HG03575 (cell line): Measurements from ENCODE around the gene PTPN14.

Source experiments
- ATAC-seq: cut with Tn5 transposase; IDR thresholded peaks from one replicate; pipeline ENCODE4 v1.9.1; 2021; ENCODE audit not compliant: unreplicated experiment, insufficient number of reproducible peaks, low FRiP score; ENCODE audit errors: extremely low read depth

The PTPN14 gene

DNA sequence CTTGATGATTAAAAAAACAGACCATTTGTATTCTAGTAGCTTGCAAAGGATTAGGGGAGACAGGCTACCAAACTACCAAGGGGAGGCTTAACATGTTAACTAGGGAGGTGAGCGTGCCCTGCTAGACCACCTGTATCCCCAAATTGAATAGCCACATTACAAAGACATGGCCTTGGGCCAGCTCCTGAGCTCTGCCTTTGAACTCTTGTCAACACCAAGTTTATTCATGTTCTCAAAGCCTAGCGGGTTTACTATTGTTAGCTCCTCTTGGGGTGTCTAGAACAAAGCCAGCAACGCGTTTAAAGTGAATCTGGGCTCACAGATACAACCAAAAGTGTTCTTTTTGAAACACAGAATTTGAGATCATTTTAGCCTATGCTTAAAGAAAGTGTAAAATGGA, 234.1 kb downstream of the PTPN14 start:
- no peak for ATAC-seq

- no peak for ATAC-seq
Measured at GRCh38 chr1:214316593-214316992, 234.8 kb downstream of the PTPN14 start.

DNA sequence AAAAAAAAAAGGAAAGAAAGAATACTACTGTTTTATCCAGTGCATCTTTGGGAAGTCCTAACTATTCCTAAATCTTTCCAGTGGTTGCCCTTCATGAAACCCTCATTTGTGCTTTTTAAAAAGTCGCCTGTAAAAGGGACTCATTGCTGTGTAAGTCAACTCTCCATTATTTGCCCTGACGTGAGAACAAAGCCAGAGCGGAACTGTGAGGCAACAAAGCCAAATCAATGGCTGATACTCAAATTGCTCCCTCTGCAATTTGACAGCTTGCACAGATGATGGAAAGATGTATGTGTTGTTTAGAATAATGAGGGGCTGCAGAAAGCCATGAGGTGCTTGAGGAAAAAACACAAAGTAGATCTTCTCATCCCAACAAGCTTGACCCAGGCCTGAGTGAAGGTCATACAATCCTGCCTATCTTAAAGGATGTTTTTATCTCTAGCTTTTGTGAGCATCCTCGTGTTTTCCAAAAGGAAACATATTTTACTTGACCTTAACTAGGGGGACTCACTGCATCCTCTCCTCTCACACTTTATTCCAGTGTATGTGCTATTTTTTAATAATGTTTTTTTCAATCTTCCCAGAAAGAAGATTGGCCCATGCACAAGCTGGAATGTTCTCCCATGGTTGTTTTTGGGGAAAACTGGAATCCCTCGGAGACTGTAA, 237.1 kb downstream of the PTPN14 start:
- ATAC-seq = no peak

DNA sequence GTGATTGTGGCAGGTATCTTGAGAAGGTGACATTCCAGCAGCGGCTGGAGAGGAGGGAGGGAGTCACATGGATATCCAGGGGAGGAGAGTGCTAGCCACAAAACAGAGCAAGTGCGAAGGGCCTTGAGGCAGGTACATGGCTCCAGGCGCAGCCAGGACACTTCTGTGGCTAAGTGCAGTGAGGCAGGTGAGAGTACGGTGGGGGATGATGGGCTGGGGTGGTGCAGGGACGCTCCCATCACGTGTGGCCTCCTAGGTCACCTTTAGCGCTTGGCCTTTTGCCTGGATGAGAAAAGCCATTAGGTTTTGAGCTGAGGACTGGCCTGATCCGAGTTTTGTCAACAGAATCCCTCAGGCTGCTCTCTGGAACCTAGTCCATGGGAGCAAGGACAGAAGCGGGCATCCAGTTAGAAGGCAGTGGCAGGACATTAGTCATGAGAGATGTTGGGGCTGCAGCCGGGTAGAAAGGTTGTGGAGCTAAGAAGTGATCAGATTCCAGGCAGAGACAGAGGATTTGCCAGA, 238.8 kb downstream of the PTPN14 start:
- no peak for ATAC-seq

- ATAC-seq = no peak
Measured at GRCh38 chr1:214310777-214311690, 240.4 kb downstream of the PTPN14 start.

- ATAC-seq = peak; percentile 66
Measured at GRCh38 chr1:214310010-214310409, 241.4 kb downstream of the PTPN14 start.

- no peak for ATAC-seq
Measured at GRCh38 chr1:214306269-214306668, 245.1 kb downstream of the PTPN14 start.

DNA sequence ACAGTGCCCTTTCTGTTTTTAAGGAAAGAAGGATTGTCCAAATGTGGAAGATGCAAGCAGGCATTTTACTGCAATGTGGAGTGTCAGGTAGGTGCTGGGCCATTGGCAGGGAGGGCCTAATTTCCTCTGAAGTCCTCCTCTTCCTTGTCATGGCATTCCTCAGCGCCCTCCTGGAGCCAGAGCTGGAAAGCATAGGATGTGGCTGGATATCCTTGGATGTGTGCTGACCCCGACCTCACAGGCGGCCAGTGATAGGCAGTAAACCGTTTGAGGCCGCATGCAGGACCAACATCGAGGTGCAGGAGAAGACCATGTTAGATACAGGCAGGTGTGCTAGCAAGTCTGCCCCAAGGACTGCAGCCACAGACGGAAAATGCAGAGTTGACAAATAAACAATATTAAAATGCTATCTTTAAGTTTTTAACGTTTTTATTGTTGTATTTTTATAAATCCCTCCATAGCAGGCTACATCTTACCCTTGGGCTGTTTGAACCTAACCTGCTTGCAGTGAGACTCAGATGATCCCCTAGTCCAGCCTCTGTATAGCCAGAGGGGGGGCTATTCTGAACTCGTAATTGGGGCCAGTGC, 246.1 kb downstream of the PTPN14 start:
- ATAC-seq = no peak

DNA sequence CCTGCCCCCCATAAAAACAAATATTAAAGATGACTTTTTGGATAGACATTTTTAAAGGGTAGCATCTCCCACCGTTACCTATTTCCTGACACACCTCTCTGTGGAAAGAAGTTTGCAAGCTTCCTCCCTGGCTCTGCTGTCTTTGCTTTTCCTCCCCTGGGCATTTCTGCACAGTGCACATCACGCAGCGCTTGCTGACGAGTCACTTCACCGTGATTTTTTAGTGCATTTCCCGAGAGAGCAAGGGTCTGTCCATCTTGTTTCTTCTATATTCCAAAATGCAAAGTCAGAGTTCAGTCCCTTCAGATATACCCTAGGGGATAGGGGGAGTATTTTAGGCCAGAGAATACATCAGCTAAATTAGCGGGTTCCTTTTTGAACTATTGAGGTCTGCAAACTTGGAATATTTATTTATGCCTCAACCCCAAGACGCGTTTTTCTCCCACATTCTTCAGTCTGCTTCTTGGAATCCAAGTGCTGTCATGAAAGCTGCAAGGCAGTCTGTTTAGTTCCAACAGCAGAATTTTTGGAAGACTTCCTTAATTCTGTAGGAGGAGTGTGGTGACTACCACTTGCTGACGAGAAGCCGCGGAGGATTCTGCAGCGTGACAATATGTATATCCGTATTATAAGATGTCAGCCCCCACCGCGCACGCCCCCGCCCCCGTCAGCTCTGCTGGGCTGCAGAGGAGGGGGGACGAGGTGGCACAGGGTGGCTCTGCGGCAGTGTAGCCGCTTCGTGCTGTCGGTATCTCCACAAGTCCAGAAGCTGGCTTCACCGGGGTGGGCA, 248.1 kb downstream of the PTPN14 start:
- no peak for ATAC-seq

GRCh38 chr1:214301526-214301925, 249.9 kb downstream of the PTPN14 start:
- ATAC-seq = no peak

DNA sequence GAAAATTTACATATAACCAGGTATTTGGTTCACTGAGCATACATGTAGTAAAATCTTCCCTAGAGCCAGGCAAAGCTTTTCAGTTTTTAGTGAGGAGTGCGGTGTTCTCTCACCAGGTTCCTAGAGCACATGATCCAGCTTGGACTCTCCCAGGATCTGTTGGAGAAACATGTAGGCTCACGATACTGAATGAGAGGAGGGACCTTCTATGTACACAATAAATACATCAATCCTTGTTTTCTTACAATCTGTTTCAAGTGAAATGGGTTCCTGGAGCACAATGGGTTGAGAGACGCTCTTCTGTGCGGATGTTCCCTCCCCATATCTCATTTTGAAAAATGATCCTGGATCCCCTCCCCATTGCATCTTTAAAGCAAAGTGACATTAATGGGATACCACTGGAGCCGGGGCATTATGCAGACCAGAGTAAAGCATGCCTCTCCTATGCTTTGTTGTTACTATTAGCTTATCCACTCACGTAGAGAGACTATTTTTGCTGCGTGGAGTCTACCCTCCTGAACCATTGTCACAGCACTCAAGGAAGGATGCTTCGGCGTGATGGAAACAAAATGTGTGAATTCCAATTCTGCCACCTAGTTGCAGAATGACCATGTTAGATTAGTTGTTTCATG, 251.1 kb downstream of the PTPN14 start:
- ATAC-seq = no peak
